Left ventricle myocardium inferior (tissue), 1 donor: ENCODE measurements around the gene SIX2. TPM values are rescaled to one million over a fixed set of nuclear protein-coding genes. Genes with fewer than 3 reads are reported as not detected.
A peak's percentile ranks its signal among the peaks of the same experiment; 100 is the strongest.

Experiments
- DNase-seq: peaks from one replicate; pipeline ENCODE4 v3.0.0-alpha.2; 2020
- H3K27ac ChIP-seq: fragments of 200-600 bp; replicated peaks from 2 replicates; pipeline ENCODE4 v1.8.0; 2021
- H3K27me3 ChIP-seq: fragments of 200-600 bp; 2 replicates; pipeline ENCODE4 v1.8.0; 2021; ENCODE audit warnings: low read depth
- H3K36me3 ChIP-seq: fragments of 200-600 bp; 2 replicates; pipeline ENCODE4 v1.8.0; 2021
- H3K4me1 ChIP-seq: fragments of 200-600 bp; 2 replicates; pipeline ENCODE4 v1.8.0; 2021
- H3K4me3 ChIP-seq: fragments of 200-600 bp; 2 replicates; pipeline ENCODE4 v1.8.0; 2021; ENCODE audit warnings: mild to moderate bottlenecking, moderate library complexity
- H3K9me3 ChIP-seq: fragments of 200-600 bp; replicated peaks from 2 replicates; pipeline ENCODE4 v1.8.0; 2021
- CTCF ChIP-seq: fragments of 200-600 bp; IDR thresholded peaks from 2 replicates; pipeline ENCODE4 v1.8.0; 2021; ENCODE audit warnings: antibody characterized with exemption, mild to moderate bottlenecking, borderline replicate concordance
- intact Hi-C: fragments of 100-400 bp; cut with micrococcal nuclease; formaldehyde crosslinking; loops from one replicate; pipeline ENCODE4 v1.11.0; 2022
- total RNA-seq: library from RNA; stranded (reverse); fragmentation: NEBNext Ultra II Directional; extraction: Animal tissue kit (Norgen Biotek cat#: 25700); gene quantifications from one replicate; pipeline ENCODE4 v1.2.1, GENCODE V29; 2021
- donor health status: DM: no; HTN: yes; CAD: no; lungs with severe emphysema.

SIX2 gene
- total RNA-seq, 1 donor from 2014 or later: 0.91 TPM

GRCh38 chr2:45007961-45008295, 1.3 kb downstream of the SIX2 start:
- intact Hi-C loops: no loop called here
- no peak for DNase-seq
- Histone ChIP-seq H3K9me3 (no peaks in the 10 kb centered on the region), H3K27ac (peak overlapping the region; percentile 89), H3K4me3 (peak overlapping the region; percentile 68), H3K4me1 (peaks cover 83% of the 10 kb centered on the region), H3K36me3 (no peaks in the 10 kb centered on the region), H3K27me3 (peaks cover 100% of the 10 kb centered on the region)
- no peak for TF ChIP-seq CTCF

- Histone ChIP-seq H3K4me3 (peak overlapping the region; percentile 68), H3K4me1 (peaks cover 78% of the 10 kb centered on the region), H3K27ac (no peak overlapping the region), H3K9me3 (no peaks in the 10 kb centered on the region), H3K36me3 (no peaks in the 10 kb centered on the region), H3K27me3 (peaks cover 100% of the 10 kb centered on the region)
- no peak for TF ChIP-seq CTCF
- intact Hi-C loops: no loop called here
- DNase-seq: no peak
These were observed 2.3 kb downstream of the SIX2 start for GRCh38 chr2:45006942-45007287.

DNA sequence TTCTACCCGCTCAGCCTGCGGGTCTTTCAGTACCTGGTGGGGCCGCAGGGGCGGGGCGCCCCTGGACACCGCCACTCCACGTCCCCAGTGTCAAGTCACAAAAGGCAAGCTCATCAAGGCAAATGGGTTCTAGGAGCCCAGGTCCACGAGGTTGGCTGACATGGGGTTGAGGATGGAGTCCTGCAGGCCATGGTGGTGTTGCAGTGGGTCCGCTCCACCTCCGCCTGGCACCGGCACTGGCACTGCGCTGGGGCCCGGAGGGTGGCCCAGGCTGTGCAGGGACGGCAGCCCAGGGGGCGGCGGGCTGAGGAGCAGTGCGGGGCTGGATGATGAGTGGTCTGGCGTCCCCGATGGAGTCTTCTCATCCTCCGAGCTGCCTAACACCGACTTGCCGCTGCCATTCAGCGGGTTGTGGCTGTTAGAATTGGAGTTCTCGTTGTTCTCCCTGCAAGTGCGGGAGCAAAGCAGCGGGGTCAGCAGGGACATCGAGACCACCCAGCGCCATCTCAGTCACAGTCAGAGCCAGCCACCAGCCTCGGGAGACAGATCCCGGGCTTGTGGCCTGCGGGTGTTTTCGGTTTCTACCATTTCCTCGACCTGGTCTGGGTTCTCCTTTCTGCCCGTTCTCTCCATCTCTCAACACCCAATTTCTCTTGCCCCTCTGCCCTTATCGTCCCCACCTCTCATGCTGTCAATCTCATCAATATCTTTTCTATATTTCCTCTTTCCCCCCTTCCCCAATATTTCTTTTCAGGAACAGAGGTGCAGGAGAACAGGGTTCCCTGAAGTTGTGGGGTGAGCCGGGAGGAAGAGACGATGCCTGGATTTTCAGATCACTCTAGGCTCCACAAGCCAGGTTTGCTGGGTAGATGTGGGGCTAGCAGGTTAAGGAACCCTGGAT, 3.0 kb downstream of the SIX2 start:
- no peak for DNase-seq
- intact Hi-C loops: no loop called here
- no peaks in the 10 kb centered on the region for H3K9me3 ChIP-seq
- H3K36me3 ChIP-seq: no peaks in the 10 kb centered on the region
- TF ChIP-seq CTCF: no peak
- peaks cover 100% of the 10 kb centered on the region for H3K27me3 ChIP-seq
- H3K4me3 ChIP-seq: no peak overlapping the region
- no peak overlapping the region for H3K27ac ChIP-seq
- peaks cover 80% of the 10 kb centered on the region for H3K4me1 ChIP-seq

DNA sequence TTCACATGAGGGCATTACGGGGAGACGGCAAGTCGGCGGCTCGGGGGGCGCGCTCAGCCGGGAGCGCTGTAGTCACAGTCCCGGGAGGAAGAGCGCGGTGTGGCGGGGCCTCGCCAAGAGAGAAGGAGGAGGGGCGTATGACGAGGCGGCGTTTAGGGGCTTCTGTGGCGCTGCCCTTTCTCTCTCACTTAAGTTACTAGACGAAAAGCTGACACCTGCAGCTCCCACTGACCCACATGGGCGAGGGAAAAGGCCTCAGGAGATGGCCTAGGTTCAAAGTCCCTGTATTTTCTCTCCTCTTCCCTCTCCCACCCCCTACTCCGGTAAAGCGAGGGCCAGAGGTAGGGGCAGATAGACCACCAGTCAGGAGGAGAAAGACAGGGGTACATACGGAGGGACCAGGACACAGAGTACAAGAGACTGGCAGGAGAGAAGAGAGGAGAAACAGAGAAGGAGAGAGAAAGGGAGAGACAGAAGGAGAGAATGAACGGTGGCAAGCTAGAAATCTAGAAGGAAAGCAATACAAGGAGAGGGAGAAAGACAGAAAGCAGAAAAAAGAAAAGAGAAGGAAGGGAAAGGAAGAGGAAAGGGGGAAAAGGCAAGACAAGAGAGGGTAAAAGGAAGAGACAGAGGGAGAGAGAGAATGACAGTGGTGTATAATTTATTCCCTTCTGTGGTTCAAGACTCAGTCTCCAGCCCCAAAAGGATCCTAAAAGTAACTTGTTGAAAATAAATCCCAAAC, 3.8 kb downstream of the SIX2 start:
- intact Hi-C loops: no loop called here
- DNase-seq: no peak
- no peak for TF ChIP-seq CTCF
- H3K36me3 ChIP-seq: no peaks in the 10 kb centered on the region
- no peak overlapping the region for H3K27ac ChIP-seq
- peaks cover 80% of the 10 kb centered on the region for H3K4me1 ChIP-seq
- H3K4me3 ChIP-seq: peak overlapping the region; percentile 49
- H3K27me3 ChIP-seq: peaks cover 100% of the 10 kb centered on the region
- no peaks in the 10 kb centered on the region for H3K9me3 ChIP-seq

GRCh38 chr2:45004562-45005191, 4.6 kb downstream of the SIX2 start:
- TF ChIP-seq CTCF: no peak
- no peaks in the 10 kb centered on the region for H3K9me3 ChIP-seq
- peaks cover 100% of the 10 kb centered on the region for H3K27me3 ChIP-seq
- peaks cover 74% of the 10 kb centered on the region for H3K4me1 ChIP-seq
- no peak for DNase-seq
- peak overlapping the region; percentile 49 for H3K4me3 ChIP-seq
- intact Hi-C loops: no loop called here
- H3K36me3 ChIP-seq: no peaks in the 10 kb centered on the region
- H3K27ac ChIP-seq: no peak overlapping the region
